SW 1271 (cell line): ENCODE measurements around the gene RECQL5.

Experiments used
- DNase-seq, 2 experiments: peaks; one replicate each; lab custom pipeline; 2025; lab: John Stamatoyannopoulos, UW

Gene RECQL5

GRCh38 chr17:75688209-75688825 is 21.4 kb upstream of the RECQL5 start:
- DNase-seq = no peak

DNA sequence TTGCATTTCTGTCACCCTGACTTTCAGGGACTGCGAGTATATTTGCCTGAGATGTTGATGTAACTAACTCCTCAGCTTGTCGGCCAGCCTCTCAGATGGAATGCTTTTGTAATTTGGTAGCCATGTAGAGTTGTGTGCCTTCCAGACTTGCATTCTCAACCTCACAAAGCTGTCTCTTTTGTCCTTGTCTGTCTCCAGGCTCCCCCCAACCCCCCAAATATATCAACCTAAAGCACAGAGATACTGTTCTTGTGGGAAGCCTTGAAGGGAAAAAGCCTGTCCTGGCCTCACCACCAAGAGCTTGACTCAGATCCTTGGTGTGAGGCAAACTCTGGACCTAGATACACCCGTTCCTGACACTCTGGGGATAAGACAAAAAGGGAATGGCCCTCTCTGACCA is 18.5 kb upstream of the RECQL5 start:
- no peak for DNase-seq

GRCh38 chr17:75684924-75685323 is 18.0 kb upstream of the RECQL5 start:
- no peak for DNase-seq

DNA sequence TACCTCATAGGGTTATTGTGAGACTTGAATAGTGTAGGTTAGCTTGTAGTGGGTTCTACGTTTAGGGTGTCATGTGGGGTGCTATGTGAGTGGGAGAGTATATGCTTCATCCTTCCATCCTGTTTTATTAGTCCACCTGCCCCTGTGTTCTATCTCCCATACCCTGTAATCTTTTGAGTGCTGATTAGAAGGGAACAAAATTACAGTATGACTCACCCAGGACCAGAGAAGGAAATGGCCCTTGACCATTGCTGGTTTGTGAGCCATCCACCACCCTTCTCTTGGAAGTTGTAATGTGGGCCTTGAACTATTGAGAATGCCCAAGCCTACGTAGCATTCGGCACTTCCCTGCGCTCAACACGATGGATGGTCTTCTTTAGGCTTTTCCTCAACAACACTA is 17.3 kb upstream of the RECQL5 start:
- no peak for DNase-seq

- DNase-seq = peak in 1 of 2 experiments; percentile 57
These were observed 16.6 kb upstream of the RECQL5 start for GRCh38 chr17:75683583-75683982.

DNA sequence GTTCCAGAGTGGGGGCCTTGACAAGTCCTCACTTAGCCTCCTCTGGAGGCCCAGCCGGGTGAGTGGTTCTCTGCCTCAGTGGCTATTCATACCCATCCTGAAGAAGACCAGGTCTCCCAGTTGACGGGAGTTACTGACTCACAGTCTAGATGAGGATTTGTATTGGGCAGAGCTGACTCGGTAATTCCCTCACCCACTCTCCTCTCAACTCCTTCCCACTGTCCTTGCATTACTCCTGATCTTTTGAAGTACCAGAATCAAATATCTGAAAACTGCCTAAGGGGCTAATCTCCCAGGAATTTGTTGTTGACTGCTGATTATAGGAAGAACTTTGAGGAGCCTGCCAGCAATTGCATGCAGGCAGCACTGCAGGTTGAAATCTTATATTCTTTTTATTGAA is 14.3 kb upstream of the RECQL5 start:
- DNase-seq = no peak

DNA sequence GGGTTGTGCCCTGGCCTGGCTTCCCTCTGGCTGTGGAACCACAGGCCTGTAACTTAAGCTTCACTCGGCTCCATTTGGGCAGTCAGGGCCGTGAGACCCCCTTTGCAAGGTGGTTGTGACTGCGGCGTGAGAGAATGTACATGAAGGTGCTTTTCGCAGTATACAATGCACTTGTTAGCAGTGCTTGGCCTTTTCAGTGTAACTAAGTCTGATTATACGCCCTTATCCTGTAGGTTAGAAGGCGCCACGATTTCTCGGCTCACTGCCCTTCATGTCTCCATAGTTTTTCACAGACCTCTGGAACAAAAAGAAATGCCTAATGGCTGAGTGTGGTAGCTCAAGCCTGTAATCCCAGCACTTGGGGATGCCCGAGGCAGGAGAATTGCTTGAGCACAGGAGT is 13.5 kb upstream of the RECQL5 start:
- no peak for DNase-seq

GRCh38 chr17:75679706-75680211 is 12.8 kb upstream of the RECQL5 start:
- peak in 1 of 2 experiments; percentile 55 for DNase-seq

DNA sequence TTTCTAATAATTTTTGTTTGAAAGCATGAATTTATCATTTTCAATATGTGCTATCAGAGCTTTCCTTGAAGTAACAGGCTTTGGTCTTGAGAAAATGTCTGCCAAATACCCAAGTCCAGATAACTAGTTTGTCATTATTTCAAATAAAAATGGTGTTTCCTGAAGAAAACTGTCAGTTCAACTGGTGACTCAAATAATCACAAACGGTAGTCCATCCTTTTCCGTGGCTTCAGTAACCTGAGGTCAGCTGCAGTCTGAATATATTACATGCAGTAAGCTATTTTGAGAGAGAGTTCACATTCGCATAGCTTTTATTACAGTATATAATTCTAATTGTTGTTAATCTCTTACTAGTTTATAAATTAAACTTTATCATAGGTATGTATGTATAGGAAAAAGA is 9.5 kb upstream of the RECQL5 start:
- DNase-seq = no peak

DNA sequence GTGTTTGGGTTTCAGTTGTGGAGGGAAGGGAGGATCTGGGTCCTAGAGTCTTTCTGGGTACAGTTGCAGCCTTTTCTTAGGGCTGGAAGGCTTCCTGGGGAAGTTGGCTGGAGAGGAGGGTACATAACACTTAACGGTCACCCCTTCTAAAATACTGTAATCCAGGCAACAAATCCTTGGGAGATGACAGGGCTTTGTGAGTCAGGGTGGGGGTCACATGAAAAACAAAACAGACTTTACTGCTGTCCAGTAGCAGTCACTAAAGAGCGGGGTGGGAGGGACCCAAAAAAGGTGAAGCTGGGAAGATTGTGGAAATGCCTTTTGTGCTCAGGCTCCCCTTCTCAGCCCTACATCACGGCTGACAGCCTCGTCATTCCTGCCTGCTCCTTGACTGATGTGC is 6.5 kb upstream of the RECQL5 start:
- DNase-seq = no peak

DNA sequence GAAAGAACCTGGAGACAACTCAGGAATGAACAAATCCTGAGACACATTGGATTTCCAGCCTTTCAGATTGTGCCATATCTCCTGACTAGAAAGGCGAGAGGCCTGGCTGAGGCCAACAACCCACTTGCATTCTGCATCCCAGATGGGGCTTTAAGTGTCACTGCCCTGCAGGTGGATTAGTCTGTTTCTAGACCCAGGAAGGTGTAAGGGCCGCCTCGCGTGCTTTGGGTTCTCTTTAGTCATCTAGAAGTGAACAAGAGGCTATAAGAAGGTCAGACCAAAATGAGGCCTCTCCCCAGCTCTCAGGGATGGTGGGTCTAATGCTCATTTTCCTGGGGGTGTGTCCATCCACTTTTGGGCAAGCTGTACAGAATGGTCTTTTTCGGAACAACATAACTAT is 5.1 kb upstream of the RECQL5 start:
- DNase-seq = no peak

GRCh38 chr17:75670868-75671267 is 3.9 kb upstream of the RECQL5 start:
- DNase-seq = no peak

DNA sequence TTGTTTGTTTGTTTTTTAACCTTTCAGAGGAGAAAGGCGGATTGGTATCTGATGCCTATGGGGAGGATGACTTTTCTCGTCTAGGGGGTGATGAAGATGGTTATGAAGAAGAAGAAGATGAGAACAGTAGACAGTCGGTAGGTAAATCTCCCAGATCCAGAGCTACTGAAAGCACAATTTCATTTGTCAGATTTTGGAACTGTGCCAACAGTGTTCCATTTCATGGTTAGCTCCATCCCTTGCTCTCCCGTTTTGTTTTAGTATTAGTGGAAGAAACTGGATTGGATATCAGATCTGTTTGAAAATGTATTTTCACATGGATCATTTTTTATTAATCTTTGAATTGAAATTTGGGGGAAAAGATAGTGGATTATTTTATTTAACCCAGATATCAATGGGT is 1.5 kb upstream of the RECQL5 start:
- no peak for DNase-seq

GRCh38 chr17:75667825-75668224 is 871 bp upstream of the RECQL5 start:
- DNase-seq = no peak

DNA sequence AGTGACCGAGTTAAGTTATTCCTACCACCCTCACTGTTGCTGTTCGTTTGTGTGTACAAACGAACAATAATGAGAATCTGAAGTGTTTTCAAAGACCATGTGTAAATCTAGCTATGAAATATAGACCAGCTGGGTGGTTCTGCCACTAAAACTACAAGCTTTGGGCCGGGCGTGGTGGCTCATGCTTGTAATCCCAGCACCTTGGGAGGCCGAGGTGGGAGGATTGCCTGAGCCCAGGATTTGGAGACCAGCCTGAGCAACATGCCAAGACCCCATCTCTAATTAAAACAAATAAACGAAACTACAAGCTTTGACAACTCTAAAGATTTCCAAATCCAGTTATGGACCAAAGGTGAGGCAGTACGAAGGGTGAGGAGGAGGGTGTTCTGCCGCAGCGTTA is 973 bp downstream of the RECQL5 start:
- no peak for DNase-seq

GRCh38 chr17:75664099-75664549 is 2.8 kb downstream of the RECQL5 start:
- DNase-seq = no peak

- no peak for DNase-seq
These were observed 4.4 kb downstream of the RECQL5 start for GRCh38 chr17:75662511-75662910.

DNA sequence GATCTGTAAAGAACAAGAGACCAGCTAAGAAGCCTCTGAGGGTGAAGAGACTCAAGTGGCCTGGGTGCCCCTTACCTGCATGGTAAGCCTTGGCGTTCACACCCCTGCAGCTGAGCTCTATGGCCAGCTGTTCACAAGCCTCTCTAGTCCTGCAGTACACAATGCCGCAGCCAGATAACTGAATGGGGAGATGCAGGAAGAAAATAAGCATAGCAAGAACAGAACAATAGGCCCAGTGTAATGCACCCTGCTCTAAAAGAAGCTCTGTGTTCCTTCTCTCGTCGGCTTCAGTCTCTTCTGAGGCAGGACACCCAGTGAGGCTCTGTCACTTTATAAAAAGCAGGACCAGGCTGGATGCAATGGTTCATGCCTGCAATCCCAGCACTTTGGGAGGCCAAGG is 5.4 kb downstream of the RECQL5 start:
- no peak for DNase-seq

GRCh38 chr17:75658237-75658636 is 8.7 kb downstream of the RECQL5 start:
- no peak for DNase-seq

- DNase-seq = no peak
These were observed 12.8 kb downstream of the RECQL5 start for GRCh38 chr17:75654176-75654575.

DNA sequence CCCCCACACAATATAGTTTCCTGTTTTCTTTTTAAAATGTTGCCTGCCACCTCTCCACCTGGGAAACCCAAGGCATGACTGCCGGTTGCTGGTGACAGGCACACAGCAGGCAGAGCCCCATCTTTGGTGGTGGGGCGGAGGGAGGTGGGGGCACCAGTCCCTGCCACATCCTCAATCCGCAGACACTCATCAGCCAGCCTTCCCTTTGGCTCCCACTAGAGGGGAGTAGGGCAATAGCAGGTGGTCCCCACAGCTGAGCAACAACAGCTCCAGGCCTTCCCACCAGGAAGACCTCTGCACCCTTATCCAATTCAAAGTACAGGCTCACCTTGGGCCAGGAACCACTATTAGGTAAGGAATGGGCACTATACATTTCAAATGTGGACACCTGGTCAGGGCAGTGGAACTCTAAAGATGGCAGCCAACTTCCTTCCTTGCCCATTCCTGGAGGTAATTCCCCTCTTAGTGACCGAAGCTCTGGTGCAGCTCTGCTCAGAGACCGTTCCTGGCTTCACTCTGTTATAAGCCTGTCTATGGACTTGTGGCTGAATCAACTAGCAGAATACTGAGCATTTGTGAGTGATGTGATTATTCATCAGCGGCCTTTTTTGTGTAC is 13.9 kb downstream of the RECQL5 start:
- DNase-seq = no peak

DNA sequence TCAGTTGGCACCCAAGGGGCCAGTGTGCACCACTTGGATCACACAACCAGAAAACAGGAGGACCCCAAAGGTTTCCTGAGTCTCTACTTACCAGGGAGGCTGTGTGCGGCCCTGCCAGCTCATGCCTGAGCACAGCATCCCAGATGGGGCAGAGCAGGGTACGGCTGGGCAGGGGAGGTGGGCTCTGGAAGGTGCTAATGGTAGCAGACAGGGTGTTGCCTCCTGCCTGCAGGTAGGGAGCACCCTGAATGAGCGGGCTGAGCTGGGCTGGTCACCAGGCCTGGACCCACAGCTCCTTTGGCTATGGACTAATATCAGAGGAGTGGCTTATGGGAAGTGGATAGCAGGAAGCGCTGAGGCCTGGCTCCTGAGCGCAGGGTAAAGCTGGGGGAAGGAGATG is 14.6 kb downstream of the RECQL5 start:
- no peak for DNase-seq

- no peak for DNase-seq
These were observed 16.1 kb downstream of the RECQL5 start for GRCh38 chr17:75650874-75651273.

DNA sequence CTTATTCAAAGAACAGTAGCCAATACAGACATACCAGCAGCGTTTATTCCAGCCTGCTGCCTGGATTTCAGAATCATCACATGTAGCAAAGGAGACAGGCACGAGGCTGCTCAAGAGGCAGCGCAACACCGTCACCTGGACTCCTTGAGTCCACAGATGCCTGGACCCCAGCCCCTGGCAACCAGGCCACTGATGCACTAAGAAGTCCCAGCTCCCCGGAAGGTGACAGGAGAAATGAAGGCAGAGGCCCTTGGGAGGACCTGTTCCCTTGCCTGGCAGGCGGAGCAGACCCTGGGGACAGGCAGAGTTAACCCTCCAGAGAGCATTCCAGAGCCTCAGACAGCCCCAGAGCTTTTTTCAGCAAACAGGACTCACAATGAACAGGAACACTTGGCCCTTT is 17.3 kb downstream of the RECQL5 start:
- DNase-seq = no peak
